H54 (cell line): ENCODE measurements around the gene IL17RB.

Source experiments
- DNase-seq: peaks from one replicate; pipeline ENCODE4 v3.0.0; 2011; ENCODE audit warnings: low spot score, mixed read lengths; ENCODE audit not compliant: insufficient read length
- FAIRE-seq: peaks from 3 replicates; lab custom pipeline; 2011; peaks lifted over from hg19 to GRCh38; lab: Jason Lieb, UNC
- POLR2A ChIP-seq: IDR thresholded peaks from 2 replicates; pipeline ENCODE4 v1.6.1; 2011; ENCODE audit warnings: low read depth, mild to moderate bottlenecking, low read length

IL17RB gene

DNA sequence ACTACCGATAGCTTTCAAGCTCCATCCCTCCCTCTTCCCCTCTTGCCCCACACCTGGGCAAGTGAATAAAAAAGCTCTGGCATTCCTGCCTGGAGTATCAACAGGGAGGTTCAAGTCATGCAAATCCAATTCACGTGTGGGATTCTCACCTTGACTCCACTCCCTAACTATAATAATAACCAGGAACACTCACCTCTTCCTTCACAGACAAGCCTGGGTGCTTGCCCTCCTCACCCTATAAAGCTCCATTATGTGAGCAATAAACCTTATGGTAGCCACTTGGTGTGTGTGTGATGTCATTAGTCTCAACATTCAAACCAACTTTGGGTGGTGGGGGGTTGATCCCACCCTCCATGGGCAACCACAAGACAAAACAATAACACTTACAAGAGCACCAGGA, 16.8 kb upstream of the IL17RB start:
- DNase-seq, result no peak
- no peak for TF ChIP-seq POLR2A
- no peak for FAIRE-seq

DNA sequence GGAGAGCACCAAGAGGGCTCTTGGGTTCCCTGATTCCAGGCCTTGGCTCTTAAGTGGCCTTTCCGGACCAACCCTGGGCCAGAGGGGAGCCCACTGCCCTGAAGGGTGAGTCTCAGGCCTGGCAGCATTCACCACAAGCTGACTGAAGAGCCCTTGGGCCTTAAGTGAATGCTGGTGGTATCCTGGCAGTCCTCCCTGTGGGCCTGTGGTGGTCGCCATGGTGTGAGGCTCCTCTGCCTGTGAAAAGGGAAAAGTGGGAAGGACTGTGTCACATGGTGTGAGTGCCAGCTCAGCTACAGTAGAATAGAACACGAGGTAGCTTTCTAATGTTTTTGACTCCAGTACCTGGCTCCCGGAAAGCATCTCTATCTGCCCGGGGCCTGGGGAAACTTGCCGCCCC, 15.4 kb upstream of the IL17RB start:
- no peak for TF ChIP-seq POLR2A
- FAIRE-seq, result no peak

DNA sequence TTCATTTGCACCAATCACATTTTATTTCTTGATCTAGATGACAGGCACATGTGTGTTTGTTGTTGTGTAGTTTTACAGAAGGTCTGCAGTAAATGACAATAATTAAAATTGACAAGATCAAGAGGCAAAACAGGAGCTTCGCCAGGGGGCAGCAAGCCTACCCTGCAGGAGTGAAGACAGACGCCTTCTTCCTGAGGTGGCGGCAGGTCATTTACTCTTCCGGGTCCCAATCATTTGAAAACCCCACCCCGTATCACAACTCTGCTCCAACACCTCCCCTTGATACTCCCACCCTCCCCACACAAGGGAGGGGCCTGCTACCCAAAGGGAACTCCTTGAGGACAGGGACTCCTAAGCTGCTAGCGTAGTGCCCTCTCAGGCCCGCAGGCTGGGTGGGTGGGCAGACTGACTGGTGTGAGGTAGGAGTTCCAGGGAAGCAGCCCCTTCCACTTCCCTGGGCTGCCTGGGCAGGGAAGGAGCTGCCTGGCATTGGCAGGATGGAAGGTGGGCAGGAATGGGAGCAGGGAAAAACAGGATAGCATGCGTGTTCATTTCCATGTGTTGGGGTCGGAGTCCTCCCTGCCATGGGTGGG, 13.2 kb upstream of the IL17RB start:
- TF ChIP-seq POLR2A, result no peak
- DNase-seq (no peak), FAIRE-seq (no peak)

More for the DNA sequence above, 15.4 kb upstream of the IL17RB start:
- no peak for DNase-seq

DNA sequence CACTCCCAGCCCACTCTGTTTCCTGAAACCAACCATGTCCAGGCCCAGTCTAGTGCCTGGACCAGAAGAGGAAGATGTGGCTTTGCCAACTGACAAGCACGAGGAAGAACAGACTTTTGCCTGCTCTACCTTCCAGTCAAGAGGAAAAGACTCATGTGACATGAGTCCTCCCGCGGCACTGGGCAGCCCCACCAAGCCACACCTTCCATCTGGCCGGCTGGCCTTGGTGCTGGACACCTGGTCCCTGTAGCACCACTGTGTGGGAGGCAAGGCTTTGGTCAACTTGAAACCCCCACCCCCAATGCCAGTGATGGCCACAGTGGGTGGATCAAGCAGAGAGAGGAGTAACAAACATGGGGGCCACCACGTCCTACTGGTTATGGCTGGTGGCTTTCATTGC, 12.7 kb upstream of the IL17RB start:
- FAIRE-seq (no peak), DNase-seq (no peak)
- TF ChIP-seq POLR2A, result no peak

DNA sequence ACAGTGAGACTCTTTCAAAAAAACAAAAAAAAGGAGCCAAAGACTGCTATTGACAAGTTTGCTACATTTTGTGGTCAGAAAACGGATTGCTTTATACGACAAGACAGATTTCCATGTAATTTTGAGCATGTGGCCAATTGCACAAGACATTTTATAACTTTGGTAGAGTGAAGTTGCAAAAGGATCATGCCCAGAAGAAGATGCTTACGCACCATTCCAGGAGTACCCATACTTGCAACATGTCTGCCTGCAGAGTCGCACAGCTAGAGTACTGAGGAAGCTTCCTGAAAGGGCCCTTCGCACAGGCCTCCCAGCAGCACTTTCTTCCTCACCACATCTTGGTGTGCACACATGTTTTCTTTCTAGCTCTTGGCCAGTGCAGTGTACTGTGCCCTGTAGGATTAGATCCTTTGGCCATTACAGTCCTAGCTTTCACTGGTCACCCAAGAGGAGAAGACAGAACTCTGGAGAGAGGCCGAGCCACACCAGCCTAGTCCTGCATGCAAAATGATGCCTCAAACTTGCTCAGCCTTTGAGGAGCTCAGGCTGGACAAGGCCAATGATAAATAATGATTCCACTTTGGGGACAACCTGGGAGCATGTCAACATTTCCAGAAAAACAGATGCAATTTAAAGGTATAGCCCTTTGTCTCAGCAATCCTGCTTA, 11.8 kb upstream of the IL17RB start:
- no peak for FAIRE-seq
- no peak for DNase-seq
- no peak for TF ChIP-seq POLR2A

DNA sequence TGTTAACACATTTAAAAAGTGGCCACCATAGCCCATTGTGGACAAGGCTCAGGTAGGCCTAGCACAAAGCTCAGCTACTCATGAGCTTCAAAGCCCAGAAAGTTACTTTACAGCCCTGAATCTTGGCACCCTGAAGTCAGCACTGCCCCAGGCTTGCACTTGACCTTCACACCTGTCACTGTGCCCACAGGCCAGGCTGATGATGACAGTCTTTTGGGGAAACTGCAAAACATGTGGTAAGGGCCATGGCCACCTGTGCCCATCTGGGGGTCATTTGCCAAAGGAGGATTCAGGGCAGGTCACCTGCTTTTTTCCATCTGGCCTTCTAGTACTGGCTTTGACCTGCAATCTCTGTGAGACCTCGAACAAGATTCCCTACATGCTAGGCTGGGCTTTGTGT, 11.1 kb upstream of the IL17RB start:
- FAIRE-seq, result no peak
- DNase-seq, result no peak
- no peak for TF ChIP-seq POLR2A

DNA sequence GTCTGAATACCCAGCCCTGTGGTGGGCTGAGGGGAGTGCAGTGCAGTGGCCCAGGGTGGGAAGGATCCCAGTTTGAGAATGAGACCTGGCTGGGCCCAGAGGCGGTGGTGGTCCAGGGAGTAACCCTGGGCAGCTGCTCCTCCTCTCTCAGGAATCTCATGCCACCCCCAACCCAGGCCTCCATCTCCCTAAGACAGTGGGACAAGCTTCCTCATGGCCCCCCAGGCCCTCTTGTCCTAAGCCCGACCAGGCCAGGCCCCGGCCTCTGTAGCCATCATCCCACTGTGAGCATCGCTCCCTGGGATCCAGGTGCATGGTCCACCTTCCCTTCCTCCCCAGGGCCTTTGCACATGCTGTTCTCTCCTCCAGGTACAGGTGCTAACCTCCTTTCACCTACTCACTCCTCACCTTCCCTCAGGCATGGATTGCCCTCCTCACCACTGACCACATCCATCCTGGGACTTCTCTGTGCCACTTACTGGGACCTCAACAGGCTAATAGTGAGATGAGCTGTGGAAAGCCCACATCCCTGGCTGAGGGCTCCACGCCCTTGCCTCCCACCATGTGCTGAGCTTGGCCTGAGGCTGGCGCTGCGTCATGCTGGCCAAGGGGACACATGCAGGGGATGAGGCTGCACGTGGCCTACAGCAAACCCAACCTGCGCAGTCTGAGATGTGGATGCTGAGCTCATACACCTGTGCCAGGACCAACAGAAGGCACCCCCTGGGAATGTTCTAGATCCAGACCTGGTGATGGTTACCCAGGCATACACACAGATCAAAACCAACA, 10.1 kb upstream of the IL17RB start:
- FAIRE-seq, result no peak
- no peak for TF ChIP-seq POLR2A
- DNase-seq, result no peak

DNA sequence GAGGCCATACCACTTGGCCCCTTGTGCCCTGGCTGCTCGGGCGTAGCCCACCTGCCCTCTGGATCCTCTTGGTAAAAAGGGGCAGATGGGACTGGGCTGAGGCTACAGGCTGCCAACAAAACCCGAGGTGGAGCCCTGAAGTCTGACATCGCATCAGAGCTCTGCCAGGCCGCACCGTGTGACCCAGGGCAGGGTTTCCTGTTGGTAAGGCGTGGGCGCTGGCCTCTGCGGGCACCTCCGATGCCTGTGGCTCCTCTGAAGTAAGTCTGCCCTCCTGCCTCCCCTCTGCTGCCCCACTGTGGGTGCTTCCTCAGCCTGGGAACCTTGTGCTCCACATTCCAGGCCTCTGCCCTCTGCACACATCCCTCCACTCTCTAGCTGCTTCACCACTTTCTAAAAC, 9.0 kb upstream of the IL17RB start:
- DNase-seq (no peak), FAIRE-seq (no peak)
- no peak for TF ChIP-seq POLR2A

DNA sequence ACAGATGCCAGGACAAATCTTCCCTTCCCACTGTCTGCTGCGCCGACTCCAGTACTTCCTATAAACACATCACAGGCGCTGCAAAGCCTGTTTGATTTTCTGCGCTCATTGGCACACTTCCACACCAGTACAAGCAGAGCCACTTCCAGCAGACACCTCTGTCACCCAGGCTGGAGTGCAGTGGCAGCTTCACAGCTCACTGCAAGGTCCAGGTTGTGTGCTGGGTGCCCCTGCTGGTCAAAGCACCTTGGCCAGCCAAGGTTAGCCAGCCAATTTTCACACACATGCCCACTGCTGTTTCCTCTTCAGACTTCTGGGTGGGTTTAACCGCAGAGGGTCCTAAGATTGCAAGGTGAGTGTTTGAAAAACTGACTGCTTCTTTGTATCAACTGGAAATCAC, 5.1 kb upstream of the IL17RB start:
- no peak for TF ChIP-seq POLR2A
- FAIRE-seq, result no peak

DNA sequence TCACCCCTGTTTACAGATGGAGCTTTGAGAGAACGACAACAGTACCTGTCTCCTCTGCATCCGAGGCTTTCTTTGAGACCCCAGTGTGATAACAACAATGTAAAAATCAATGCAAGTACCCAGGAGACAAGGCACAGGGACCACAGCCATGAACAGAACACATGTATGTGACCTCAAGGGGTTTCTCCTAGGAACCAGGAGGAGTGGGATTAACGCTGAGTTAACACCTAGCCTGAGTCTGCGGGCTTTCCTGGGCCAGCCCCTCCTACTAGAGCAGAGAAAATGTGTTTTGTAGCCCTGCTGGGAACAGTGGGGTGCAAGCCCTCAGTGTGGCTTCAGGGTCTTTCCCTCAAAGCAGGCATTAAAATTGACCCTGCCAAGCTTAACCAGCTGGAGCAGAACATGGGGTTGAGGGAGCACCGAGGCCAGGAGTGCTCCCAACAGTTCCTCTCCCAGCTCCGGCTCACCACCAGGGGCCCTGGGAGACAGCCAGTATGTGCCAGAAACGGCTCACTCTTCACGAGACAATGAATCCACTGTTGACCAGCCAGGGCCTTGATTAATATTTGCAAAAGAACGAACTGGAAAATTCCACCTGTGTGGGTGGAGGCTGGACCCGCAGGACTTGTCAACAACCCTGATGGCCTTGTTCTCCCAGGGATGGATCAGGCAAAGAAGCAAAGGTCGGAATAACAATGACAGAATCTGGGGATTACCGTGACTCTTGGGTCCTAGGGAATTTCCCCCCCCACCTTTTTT, 3.8 kb upstream of the IL17RB start:
- DNase-seq (no peak), FAIRE-seq (no peak)
- no peak for TF ChIP-seq POLR2A

More for the DNA sequence above, 5.1 kb upstream of the IL17RB start:
- DNase-seq, result no peak

DNA sequence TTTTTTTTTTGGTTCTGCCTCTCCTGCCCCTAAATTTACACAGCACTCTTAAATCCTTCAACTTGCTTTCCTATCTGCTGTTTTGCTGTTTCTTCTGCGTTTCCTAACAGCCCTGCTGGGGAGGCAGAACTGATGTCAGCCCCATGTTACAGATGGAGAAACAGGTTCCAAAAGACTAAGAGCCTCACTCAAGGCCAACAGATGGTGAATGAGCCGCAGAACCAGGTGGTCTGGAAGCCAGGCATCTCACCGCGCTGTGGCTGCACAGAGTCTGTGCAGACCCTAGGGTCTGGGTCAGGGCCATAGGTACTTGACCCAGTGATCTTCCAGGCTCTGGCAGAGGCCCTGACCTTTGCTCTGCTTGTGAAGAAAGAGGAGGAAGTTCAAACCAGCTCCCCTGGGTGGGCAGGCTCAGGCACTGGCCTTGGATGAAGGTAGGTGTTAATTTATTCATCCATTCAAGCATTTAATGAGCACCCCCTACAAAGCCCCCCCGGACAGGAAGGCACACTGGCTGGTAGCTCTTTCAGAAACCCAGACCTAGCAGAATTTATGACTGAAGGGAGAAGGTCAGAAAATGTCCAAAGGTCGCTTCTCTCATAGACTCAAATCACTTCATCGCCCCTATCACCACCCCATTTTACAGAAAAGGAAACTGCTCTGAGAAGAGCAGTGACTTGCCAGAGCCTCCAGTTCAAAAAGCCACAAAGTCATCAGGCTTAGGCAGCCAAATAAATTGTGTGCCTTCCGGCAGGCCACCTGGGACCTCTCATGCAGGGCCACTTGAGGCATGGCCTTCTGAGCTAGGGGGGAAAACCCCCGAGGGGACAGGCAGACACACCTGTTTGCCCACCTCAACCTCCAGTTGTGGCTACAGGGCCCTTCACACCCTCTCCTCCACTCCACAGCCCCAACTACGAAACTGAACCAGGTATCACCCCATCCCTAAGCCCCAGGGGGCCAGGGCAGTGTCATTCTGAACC, 2.9 kb upstream of the IL17RB start:
- no peak for TF ChIP-seq POLR2A
- no peak for FAIRE-seq
- DNase-seq, result no peak

DNA sequence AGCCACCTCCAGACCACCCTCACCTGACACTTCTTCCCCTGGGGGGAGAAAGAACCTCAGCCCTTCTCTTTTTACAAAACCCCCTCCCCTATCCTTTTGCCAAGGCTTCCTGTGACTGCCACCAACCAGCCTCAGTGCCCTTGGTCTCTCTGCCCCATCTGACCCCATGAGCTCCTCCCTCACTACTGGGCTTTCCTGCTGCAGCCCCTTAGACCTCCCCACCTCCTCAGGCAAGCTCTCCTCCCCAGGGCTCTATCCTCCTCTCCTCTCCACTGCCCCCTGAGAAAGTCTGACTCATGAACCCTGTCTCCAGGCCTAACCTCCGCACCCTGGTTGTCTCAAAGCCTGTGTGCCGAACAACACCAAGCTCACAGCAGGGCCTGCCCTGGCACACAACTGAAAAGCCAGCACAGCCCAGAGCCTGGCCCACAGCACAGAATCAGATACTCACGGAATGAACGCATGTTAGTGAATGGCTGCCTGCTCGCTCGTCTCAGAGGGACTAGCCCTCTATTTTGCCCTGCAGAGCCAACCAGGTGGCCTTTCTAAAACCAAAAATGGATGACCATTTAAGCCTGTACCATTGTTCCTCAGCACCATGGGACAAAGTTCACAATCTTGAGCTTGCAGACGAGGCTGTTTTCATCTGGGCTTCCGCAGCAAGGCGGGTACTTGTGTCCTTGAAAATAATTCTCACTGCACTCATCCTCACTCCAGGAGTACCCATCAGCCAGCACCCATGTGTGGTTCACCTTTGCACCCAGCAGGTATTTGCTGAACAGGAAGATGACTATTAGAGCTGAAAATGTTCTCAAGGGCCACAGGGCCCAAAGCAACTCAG, 1.9 kb upstream of the IL17RB start:
- no peak for FAIRE-seq
- TF ChIP-seq POLR2A, result no peak
- no peak for DNase-seq
